ENCODE results near the gene DIP2A.

DIP2A gene

GRCh38 chr21:46480466-46480865 is 21.8 kb downstream of the DIP2A start:
- no peak for DNase-seq (ENCODE audit: low read depth, low spot score)

GRCh38 chr21:46482225-46482845 is 23.6 kb downstream of the DIP2A start:
- DNase-seq (ENCODE audit: low read depth, low spot score): no peak

- no peak for DNase-seq (ENCODE audit: low read depth, low spot score)
Observed at GRCh38 chr21:46482846-46483231, 24.1 kb downstream of the DIP2A start.

- no peak for DNase-seq (ENCODE audit: low read depth, low spot score)
Observed at GRCh38 chr21:46483300-46484295, 24.9 kb downstream of the DIP2A start.

DNA sequence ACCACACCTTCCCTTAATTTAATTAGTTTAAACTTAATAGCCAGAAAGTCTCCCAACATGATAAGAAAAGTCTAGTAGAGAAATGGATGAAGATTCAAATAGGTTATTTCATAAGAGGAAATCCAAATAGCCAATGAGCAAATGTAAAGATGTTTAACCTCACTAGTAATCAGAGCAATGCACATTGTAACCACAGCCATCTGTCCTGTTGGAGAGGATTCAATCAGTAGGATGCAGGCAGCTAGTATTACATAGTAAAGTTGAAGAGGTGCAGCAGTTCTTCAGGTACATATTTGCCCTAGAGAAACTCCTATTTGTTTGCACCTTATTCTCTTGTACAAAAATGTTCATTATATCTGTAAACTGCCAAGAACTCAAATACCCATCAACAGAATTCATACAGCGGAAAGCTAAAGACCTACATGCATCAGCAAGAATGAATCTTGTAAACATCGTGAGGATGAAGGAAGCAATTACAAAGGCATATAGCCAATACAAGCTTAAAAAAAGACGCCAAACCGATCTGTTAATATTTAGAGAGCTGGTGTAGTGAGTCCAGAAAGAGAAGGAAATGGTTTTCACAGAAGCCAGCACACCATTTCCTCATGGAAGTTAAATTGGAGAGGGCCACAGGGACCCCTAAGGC is 27.9 kb downstream of the DIP2A start:
- no peak for DNase-seq (ENCODE audit: low read depth, low spot score)

DNA sequence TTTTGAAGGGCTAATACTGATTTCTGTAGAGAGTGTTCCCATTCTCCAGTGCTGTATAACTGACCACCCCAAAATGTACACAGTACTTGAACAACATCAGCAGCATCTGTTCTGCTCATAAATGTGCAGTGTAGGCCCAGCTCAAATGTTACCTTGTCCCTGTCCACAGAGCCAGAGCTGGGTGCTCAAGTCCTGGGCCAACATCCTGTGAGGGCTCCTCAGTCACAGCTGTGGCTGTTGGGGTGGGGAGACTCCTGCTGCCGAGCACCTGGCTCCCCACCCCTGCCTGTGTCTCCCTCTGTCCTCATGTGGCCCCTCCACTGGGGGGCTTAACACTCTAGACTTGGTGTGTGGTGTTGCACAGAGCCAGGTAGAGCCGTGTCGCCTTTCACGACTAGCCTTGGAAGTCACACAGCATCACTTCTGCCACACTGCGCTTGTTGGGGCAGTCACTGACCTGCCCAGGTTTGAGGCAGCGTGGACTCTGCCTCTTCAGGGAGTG is 30.5 kb downstream of the DIP2A start:
- no peak for DNase-seq (ENCODE audit: low read depth, low spot score)

DNA sequence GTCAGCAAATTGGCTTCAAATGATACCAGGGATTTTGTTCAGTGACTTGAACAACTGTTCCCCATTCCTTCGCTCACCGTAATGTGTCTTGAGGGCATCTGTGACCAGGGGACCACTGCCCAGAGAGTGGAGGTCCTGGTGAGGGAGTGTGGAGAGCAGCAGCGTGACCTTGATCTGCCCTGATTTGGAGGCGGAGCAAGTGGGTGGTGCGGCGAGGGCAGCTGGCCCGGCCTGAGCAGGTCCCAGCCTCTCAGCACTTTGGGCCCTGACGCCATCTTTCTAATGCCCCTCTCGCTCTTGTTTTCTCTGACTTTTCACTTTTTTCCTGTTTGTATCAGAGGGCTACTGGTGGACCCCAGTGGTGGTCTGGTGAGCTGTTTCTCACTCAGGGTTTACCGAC is 31.1 kb downstream of the DIP2A start:
- DNase-seq (ENCODE audit: low read depth, low spot score): no peak

- no peak for DNase-seq (ENCODE audit: low read depth, low spot score)
Observed at GRCh38 chr21:46491553-46491952, 32.9 kb downstream of the DIP2A start.

GRCh38 chr21:46492851-46493250 is 34.2 kb downstream of the DIP2A start:
- no peak for DNase-seq (ENCODE audit: low read depth, low spot score)

- DNase-seq (ENCODE audit: low read depth, low spot score): no peak
Observed at GRCh38 chr21:46493828-46494227, 35.1 kb downstream of the DIP2A start.

GRCh38 chr21:46498335-46499050 is 39.8 kb downstream of the DIP2A start:
- DNase-seq (ENCODE audit: low read depth, low spot score): no peak

- no peak for DNase-seq (ENCODE audit: low read depth, low spot score)
Observed at GRCh38 chr21:46500224-46500861, 41.7 kb downstream of the DIP2A start.

DNA sequence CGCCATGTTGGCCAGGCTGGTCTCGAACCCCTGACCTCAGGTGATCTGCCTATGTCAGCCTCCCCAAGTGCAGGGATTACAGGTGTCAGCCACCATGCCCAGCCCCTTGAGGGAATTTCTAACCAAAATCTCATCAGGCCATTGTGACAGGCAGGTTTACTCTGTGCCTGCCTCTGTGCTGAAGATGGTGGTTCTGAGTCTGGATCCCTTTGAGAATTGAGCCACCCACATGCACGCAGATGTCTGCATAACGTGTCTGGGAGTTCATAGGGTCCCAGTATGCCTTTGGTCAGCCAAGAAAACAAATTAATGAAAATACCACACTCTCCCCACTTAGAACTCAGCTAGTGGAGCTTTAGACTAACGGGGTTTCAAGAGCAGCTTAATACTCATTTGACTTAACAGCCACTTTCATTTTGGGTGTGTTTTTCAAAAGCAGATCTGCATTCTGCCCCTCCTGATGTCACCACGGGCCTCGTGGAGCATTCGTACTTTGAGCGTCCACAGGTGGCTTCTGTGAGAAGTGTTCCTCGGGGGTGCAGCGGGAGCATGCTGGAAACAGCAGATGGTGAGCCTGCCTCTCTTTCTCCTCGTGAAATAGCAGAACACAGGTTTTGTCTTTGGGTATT is 45.3 kb downstream of the DIP2A start:
- no peak for DNase-seq (ENCODE audit: low read depth, low spot score)

DNA sequence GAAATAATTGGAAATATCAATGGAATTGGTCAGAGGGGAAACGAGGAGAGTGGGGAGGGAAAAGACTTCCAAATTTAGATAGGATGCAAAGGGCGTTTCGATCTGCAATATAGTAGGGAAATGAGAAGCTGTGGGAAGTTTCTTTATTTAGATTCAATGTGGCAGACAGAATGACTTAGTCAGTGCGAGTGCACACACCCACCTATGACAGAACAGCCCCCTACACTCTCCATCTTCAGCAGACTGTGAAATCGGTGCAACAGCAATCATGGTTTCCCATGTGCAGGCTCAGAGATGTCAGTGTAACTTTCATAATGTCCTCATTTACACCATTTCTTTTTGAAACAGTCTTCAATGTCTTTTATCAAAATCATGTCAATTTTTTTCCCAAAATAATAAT is 46.0 kb downstream of the DIP2A start:
- DNase-seq (ENCODE audit: low read depth, low spot score): no peak

DNA sequence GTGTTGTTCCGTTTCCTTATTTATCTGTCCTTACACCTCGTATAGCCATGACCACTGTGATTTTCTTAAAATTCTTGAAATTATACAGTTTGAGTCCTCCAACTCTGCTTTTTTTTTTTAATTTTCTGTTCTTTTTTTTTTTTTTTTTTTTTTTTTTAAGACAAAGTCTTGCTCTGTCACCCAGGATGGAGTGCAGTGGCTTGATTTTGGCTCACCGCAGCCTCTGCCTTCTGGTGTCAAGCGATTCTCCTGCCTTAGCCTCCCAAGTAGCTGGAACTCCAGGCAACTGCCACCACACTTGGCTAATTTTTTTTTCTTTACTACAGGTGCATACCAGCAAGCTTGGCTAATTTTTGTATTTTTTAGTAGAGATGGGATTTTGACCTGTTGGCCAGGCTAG is 48.9 kb downstream of the DIP2A start:
- DNase-seq (ENCODE audit: low read depth, low spot score): no peak

- no peak for DNase-seq (ENCODE audit: low read depth, low spot score)
Observed at GRCh38 chr21:46509741-46510502, 51.2 kb downstream of the DIP2A start.

- no peak for DNase-seq (ENCODE audit: low read depth, low spot score)
Observed at GRCh38 chr21:46515109-46515508, 56.4 kb downstream of the DIP2A start.

DNA sequence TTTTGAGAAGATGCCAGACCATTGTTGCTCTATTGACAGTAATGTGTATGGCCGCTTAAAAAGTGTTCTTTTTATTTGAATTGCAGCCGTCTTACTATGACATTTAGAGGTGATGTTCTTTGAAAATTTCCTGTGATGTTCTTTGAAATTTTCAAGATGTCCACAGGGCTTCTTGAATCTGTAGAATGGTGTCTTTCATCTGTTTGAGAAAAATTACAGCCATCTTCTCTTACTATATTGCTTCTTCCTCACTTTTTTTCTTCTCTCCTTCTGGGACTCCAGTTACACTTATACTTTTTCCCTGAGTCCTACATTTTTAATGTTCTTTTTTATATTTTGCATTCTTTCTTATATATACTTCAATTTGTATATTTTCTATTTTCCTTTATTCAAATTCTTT is 57.4 kb downstream of the DIP2A start:
- DNase-seq (ENCODE audit: low read depth, low spot score): no peak

DNA sequence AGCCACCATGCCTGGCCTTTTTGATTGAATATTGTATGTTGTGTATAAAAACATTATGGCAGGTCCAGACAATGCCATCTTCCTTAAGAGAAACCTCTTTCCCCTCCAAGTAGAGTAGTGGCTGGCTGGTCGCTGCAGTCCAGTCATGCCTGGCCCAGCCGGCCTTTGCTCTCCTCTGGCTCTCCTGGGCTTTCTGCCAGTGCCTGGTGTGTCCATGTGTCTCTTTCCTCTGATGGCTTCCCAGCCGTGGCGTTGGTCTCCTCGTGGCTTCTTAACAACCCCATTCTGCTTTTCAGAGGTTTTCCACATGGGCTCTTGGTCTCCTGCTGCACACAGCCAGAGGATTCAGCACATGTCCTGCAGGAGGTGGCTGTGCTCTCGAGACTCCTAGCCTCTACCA is 58.7 kb downstream of the DIP2A start:
- DNase-seq (ENCODE audit: low read depth, low spot score): no peak

DNA sequence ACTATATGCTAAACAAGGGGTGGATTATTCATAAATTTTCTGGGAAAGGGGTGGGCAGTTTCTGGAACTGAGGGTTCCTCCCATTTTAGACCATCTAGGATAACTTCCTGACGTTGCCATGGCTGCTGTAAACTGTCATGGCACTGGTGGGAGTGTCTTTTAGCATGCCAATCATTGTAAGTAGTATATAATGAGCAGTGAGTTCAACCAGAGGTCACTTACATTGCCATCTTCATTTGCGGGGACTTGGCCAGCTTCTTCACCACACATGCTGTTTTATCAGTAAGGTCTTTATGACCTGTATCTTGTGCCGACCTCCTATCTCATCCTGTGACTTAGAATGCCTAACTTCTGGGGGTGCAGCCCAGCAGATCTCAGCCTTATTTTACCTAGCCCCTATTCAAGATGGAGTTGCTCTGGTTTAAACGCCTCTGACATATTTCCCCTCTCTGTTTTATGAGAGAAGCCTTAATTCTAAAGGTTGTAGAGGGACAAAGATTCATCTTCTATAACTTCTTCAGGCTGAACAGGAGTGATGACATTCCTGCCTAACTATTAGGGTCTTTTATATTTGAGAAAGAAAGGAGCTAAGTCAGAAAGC is 60.4 kb downstream of the DIP2A start:
- no peak for DNase-seq (ENCODE audit: low read depth, low spot score)
